ENCODE results near the gene RB1.

RB1 gene

GRCh38 chr13:48431431-48431830, 127.9 kb downstream of the RB1 start:
- TF ChIP-seq EZH2 (IDR thresholded peaks at IDR 0.05; ENCODE audit: borderline replicate concordance, low read depth, low read length, severe bottlenecking): no peak
- TF ChIP-seq CTCF (IDR thresholded peaks at IDR 0.05; ENCODE audit: borderline replicate concordance, extremely low read depth, low read length, poor library complexity, severe bottlenecking): no peak
- Histone ChIP-seq H4K20me1 (ENCODE audit: insufficient read depth, low read length) (no peaks in the 10 kb centered on the region), H3K36me3 (ENCODE audit: insufficient read depth, low read length) (peaks cover 9% of the 10 kb centered on the region; the same call in 1 of the 2 replicates), H3K27me3 (ENCODE audit: insufficient read depth, low read length, poor library complexity) (no peaks in the 10 kb centered on the region), H3K27ac (ENCODE audit: low read length) (0 out of 2 replicates have a peak overlapping the region, but pooled peaks have one; percentile 32), H3K4me2 (ENCODE audit: insufficient read depth, low read length) (no peak overlapping the region), H3K79me2 (ENCODE audit: insufficient read depth, low read length) (peaks cover 12% of the 10 kb centered on the region), H3K9me3 (ENCODE audit: insufficient read depth, low read length, severe bottlenecking) (no peaks in the 10 kb centered on the region), H3K9ac (ENCODE audit: low read depth, low read length) (no peak overlapping the region), H3K4me1 (ENCODE audit: insufficient read depth, low read length) (peaks cover 7% of the 10 kb centered on the region), H2AFZ (ENCODE audit: low read depth, low read length) (no peak overlapping the region), H3K4me3 (ENCODE audit: low read depth in 1 of 2, low read length in 2 of 2) (no peak overlapping the region)
- peak; percentile 76 for ATAC-seq (ENCODE audit: insufficient read depth, low read depth)
- DNase-seq: no peak

- H3K27ac ChIP-seq (ENCODE audit: low read length): no peak overlapping the region
- H3K27me3 ChIP-seq (ENCODE audit: insufficient read depth, low read length, poor library complexity): no peaks in the 10 kb centered on the region
- H3K79me2 ChIP-seq (ENCODE audit: insufficient read depth, low read length): peaks cover 12% of the 10 kb centered on the region
- ATAC-seq (ENCODE audit: insufficient read depth, low read depth) (0 out of 3 replicates have a peak, but pooled peaks have one; percentile 18), DNase-seq (no peak)
- no peak overlapping the region for H2AFZ ChIP-seq (ENCODE audit: low read depth, low read length)
- no peak overlapping the region for H3K4me2 ChIP-seq (ENCODE audit: insufficient read depth, low read length)
- H3K9ac ChIP-seq (ENCODE audit: low read depth, low read length): no peak overlapping the region
- H3K4me1 ChIP-seq (ENCODE audit: insufficient read depth, low read length): peaks cover 7% of the 10 kb centered on the region
- no peaks in the 10 kb centered on the region for H3K9me3 ChIP-seq (ENCODE audit: insufficient read depth, low read length, severe bottlenecking)
- TF ChIP-seq CTCF (IDR thresholded peaks at IDR 0.05; ENCODE audit: borderline replicate concordance, extremely low read depth, low read length, poor library complexity, severe bottlenecking) (no peak), EZH2 (IDR thresholded peaks at IDR 0.05; ENCODE audit: borderline replicate concordance, low read depth, low read length, severe bottlenecking) (no peak)
- no peak overlapping the region for H3K4me3 ChIP-seq (ENCODE audit: low read depth in 1 of 2, low read length in 2 of 2)
- no peaks in the 10 kb centered on the region for H4K20me1 ChIP-seq (ENCODE audit: insufficient read depth, low read length)
- peaks cover 3% of the 10 kb centered on the region; the same call in 1 of the 2 replicates for H3K36me3 ChIP-seq (ENCODE audit: insufficient read depth, low read length)
These were observed 128.6 kb downstream of the RB1 start for GRCh38 chr13:48431987-48432615.

GRCh38 chr13:48434200-48434599, 130.6 kb downstream of the RB1 start:
- H3K4me3 ChIP-seq (ENCODE audit: low read depth in 1 of 2, low read length in 2 of 2): no peak overlapping the region
- no peaks in the 10 kb centered on the region for H3K27me3 ChIP-seq (ENCODE audit: insufficient read depth, low read length, poor library complexity)
- no peaks in the 10 kb centered on the region for H4K20me1 ChIP-seq (ENCODE audit: insufficient read depth, low read length)
- peaks cover 7% of the 10 kb centered on the region for H3K4me1 ChIP-seq (ENCODE audit: insufficient read depth, low read length)
- H3K79me2 ChIP-seq (ENCODE audit: insufficient read depth, low read length): peaks cover 18% of the 10 kb centered on the region
- no peak for DNase-seq
- no peak overlapping the region for H3K4me2 ChIP-seq (ENCODE audit: insufficient read depth, low read length)
- no peak for TF ChIP-seq CTCF (IDR thresholded peaks at IDR 0.05; ENCODE audit: borderline replicate concordance, extremely low read depth, low read length, poor library complexity, severe bottlenecking)
- TF ChIP-seq EZH2 (IDR thresholded peaks at IDR 0.05; ENCODE audit: borderline replicate concordance, low read depth, low read length, severe bottlenecking): no peak
- no peak overlapping the region for H2AFZ ChIP-seq (ENCODE audit: low read depth, low read length)
- no peak overlapping the region for H3K27ac ChIP-seq (ENCODE audit: low read length)
- H3K36me3 ChIP-seq (ENCODE audit: insufficient read depth, low read length): peaks cover 3% of the 10 kb centered on the region; the same call in 1 of the 2 replicates
- no peak for ATAC-seq (ENCODE audit: insufficient read depth, low read depth)
- no peak overlapping the region for H3K9ac ChIP-seq (ENCODE audit: low read depth, low read length)
- H3K9me3 ChIP-seq (ENCODE audit: insufficient read depth, low read length, severe bottlenecking): no peaks in the 10 kb centered on the region
